A549 (cell line): ENCODE results near the gene KIAA0040.

Experiments used
- CBX2 ChIP-seq: fragments of 200-600 bp; sonication (generic); IDR thresholded peaks from 2 replicates; pipeline ENCODE4 v1.6.1; 2016; ENCODE audit warnings: low read depth, mild to moderate bottlenecking, borderline replicate concordance
- CEBPB ChIP-seq, 2 experiments: fragments of >200 bp in 1 of 2; sonication (Bioruptor Twin) in 1 of 2; formaldehyde crosslinking in 1 of 2; IDR thresholded peaks; 2 replicates each; pipeline ENCODE4 v1.6.1; 2012 to 2016
- EP300 ChIP-seq, 2 experiments: fragments of >200 bp; sonication (Bioruptor Twin); formaldehyde crosslinking; IDR thresholded peaks; 2 replicates in 1 of 2; 3 replicates in 1 of 2; pipeline ENCODE4 v1.6.1; 2016 to 2017
- ESRRA ChIP-seq: fragments of 150-350 bp; IDR thresholded peaks from 2 replicates; pipeline ENCODE4 v1.6.1; 2014; ENCODE audit warnings: mild to moderate bottlenecking, low read length, borderline replicate concordance
- FOXS1 ChIP-seq: fragments of 250-450 bp; sonication (Bioruptor Pico); IDR thresholded peaks from 2 replicates; pipeline ENCODE4 v1.5.0; 2020; ENCODE audit warnings: mild to moderate bottlenecking, moderate library complexity
- HDAC2 ChIP-seq: fragments of 200-600 bp; sonication (generic); IDR thresholded peaks from 2 replicates; pipeline ENCODE4 v1.6.1; 2016
- NFE2L2 ChIP-seq: fragments of 150-350 bp; conservative IDR thresholded peaks from 2 replicates; pipeline ENCODE4 v1.6.1; 2014; ENCODE audit warnings: low read length
- NPAS2 ChIP-seq: fragments of 250-450 bp; sonication (Bioruptor Pico); IDR thresholded peaks from 2 replicates; pipeline ENCODE4 v1.8.0; 2022; ENCODE audit warnings: mild to moderate bottlenecking, moderate library complexity, borderline replicate concordance
- POLR2A ChIP-seq: IDR thresholded peaks from 2 replicates; pipeline ENCODE4 v1.6.1; 2012; ENCODE audit warnings: mild to moderate bottlenecking, low read length
- RFX5 ChIP-seq: fragments of 450-650 bp; IDR thresholded peaks from 2 replicates; pipeline ENCODE4 v1.7.1; 2014; ENCODE audit warnings: antibody characterized with exemption, mild to moderate bottlenecking, moderate library complexity
- TP53 ChIP-seq: fragments of 250-450 bp; sonication (Bioruptor Pico); IDR thresholded peaks from 2 replicates; pipeline ENCODE4 v1.5.0; 2021; ENCODE audit warnings: mild to moderate bottlenecking, moderate library complexity
- TF ChIP-seq, protein P1 (sequence below): fragments of >200 bp; sonication (Bioruptor Twin); formaldehyde crosslinking; IDR thresholded peaks from 3 replicates; pipeline ENCODE4 v1.5.1; 2016

DNA sequence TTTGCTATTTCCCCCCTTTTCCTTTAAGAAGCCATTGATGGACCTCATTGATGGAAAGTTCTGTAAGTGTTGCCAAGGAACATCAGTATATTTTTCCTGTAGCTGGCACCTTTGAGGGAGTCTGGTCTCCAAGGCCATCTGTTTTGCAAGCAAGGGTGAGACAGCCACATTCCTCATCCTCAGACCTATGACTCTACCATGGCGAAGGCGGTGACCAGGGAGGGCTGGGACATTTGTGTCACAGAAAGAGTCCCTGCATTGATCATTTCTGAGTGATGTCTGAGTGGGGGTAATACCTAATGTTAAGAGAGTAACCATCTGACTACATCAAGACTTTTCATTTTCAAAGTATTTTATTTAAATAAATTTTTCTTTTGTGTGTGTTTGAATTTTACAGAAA is 35.4 kb downstream of the KIAA0040 start:
- TF ChIP-seq, protein P1, sequence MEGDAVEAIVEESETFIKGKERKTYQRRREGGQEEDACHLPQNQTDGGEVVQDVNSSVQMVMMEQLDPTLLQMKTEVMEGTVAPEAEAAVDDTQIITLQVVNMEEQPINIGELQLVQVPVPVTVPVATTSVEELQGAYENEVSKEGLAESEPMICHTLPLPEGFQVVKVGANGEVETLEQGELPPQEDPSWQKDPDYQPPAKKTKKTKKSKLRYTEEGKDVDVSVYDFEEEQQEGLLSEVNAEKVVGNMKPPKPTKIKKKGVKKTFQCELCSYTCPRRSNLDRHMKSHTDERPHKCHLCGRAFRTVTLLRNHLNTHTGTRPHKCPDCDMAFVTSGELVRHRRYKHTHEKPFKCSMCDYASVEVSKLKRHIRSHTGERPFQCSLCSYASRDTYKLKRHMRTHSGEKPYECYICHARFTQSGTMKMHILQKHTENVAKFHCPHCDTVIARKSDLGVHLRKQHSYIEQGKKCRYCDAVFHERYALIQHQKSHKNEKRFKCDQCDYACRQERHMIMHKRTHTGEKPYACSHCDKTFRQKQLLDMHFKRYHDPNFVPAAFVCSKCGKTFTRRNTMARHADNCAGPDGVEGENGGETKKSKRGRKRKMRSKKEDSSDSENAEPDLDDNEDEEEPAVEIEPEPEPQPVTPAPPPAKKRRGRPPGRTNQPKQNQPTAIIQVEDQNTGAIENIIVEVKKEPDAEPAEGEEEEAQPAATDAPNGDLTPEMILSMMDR, result no peak
- no peak for TF ChIP-seq HDAC2
- no peak for TF ChIP-seq CBX2
- no peak for TF ChIP-seq NFE2L2
- no peak for TF ChIP-seq POLR2A
- TF ChIP-seq ESRRA, result no peak
- no peak for TF ChIP-seq RFX5
- no peak for TF ChIP-seq EP300 (IDR thresholded peaks at IDR 0.05)
- no peak for TF ChIP-seq FOXS1 (CRISPR knock-in tag)
- no peak for TF ChIP-seq CEBPB (IDR thresholded peaks at IDR 0.05)
- TF ChIP-seq TP53 (CRISPR knock-in tag), result no peak
- TF ChIP-seq NPAS2 (CRISPR knock-in tag), result no peak
